ENCODE measurements around the gene FAM124B. TPM values are rescaled to one million over a fixed set of nuclear protein-coding genes. Genes with fewer than 3 reads are reported as not detected.

Gene FAM124B
- total and polyA plus RNA-seq, 2 of the 8 experiments (the other 6 are each of a cell fraction or from before 2014, with no cell fraction given) = 2.1 to 2.6 TPM

DNA sequence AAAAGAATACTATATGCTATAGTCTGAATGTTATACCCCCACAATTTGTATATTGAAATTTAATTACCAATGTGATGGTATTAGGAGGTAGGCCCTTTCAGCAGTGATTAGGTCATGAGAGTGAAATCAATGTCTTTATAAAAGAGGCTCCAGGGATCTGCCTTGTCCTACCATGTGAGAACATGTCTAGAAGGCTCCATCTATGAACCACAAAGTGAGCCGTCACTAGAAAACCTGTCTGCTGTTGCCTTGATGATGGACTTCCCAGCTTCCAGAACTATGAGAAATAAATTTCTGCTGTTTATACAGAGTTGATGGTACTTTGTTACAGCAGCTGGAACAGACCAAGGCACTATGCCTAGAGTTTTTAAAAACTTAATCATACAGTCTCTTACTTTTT lies 46.3 kb upstream of the FAM124B start:
- H3K56ac ChIP-seq (replicated peaks; ENCODE audit: insufficient read length, low read depth, low read length) = no peak overlapping the region
- H3K4me1 ChIP-seq (replicated peaks in 1 of 4; ENCODE audit: control insufficient read depth in 3 of 4, insufficient read depth in 4 of 4, low read length in 3 of 4) = no peaks in the 10 kb centered on the region
- no peak overlapping the region for H4K91ac ChIP-seq (replicated peaks; ENCODE audit: insufficient read length, low read length)
- H4K8ac ChIP-seq (ENCODE audit: extremely low read depth, insufficient read depth, low read length) = no peak overlapping the region
- no peak overlapping the region for H3K9ac ChIP-seq (replicated peaks in 1 of 4; ENCODE audit: extremely low read depth in 1 of 4, low read depth in 3 of 4, low read length in 3 of 4)
- H3K27ac ChIP-seq (ENCODE audit: low read depth, low read length) = no peak overlapping the region
- CTCF ChIA-PET (ENCODE audit: partially characterized antibody) = interaction anchor here (0.7 to 2.9 kb wide), 15 partner anchors 8 to 275 kb away, joined by 3 to 22 read pairs (median 4); no protein-coding TSS in a partner anchor
- H2BK5ac ChIP-seq (ENCODE audit: low read depth, low read length) = no peak overlapping the region
- DNase-seq (ENCODE audit: low read depth in 1 of 2, low spot score in 2 of 2) = no peak
- no peaks in the 10 kb centered on the region for H3K23me2 ChIP-seq (ENCODE audit: low read depth, low read length)
- H3K14ac ChIP-seq (ENCODE audit: insufficient read length) = no peak overlapping the region
- peak overlapping the region; percentile 22; the same call in 1 of the 2 replicates for H2AFZ ChIP-seq (ENCODE audit: low read length)
- H3K18ac ChIP-seq (ENCODE audit: extremely low read depth, low read length) = no peak overlapping the region
- no peak for TF ChIP-seq RBBP5 (IDR thresholded peaks at IDR 0.05; ENCODE audit: borderline replicate concordance, low read depth, low read length)
- TF ChIP-seq TAF7 (optimal IDR thresholded peaks at IDR 0.05; ENCODE audit: borderline replicate concordance, low read depth, low read length) = no peak
- no peak for TF ChIP-seq CBX8 (IDR thresholded peaks at IDR 0.05; ENCODE audit: borderline replicate concordance, low read depth, low read length)
- TF ChIP-seq POLR2AphosphoS5 (IDR thresholded peaks at IDR 0.05; ENCODE audit: low read depth, low read length) = no peak
- TF ChIP-seq SIRT6 (IDR thresholded peaks at IDR 0.05; ENCODE audit: low read length) = no peak
- no peak for TF ChIP-seq TEAD4 (IDR thresholded peaks at IDR 0.05; ENCODE audit: low read depth, low read length)
- no peak for TF ChIP-seq CREB1 (IDR thresholded peaks at IDR 0.05)
- TF ChIP-seq YY1 (IDR thresholded peaks at IDR 0.05; ENCODE audit: low read depth, low read length) = no peak
- H3K23ac ChIP-seq (ENCODE audit: insufficient read length) = no peak overlapping the region
- H2BK120ac ChIP-seq (replicated peaks; ENCODE audit: low read depth, low read length) = no peak overlapping the region
- H3K27me3 ChIP-seq (replicated peaks in 1 of 4; ENCODE audit: control insufficient read depth in 3 of 4, extremely low read depth in 1 of 4, insufficient read depth in 3 of 4, low read length in 3 of 4) = no peaks in the 10 kb centered on the region
- no peaks in the 10 kb centered on the region for H4K20me1 ChIP-seq (replicated peaks in 1 of 2; ENCODE audit: control insufficient read depth in 1 of 2, insufficient read depth in 2 of 2, low read length in 2 of 2)
- no peak overlapping the region for H2AK5ac ChIP-seq (ENCODE audit: low read depth, low read length)
- no peak for FAIRE-seq
- no peak overlapping the region for H3K4ac ChIP-seq (replicated peaks; ENCODE audit: insufficient read length, low read depth, low read length)
- H4K5ac ChIP-seq (ENCODE audit: insufficient read length, low read depth, low read length) = no peak overlapping the region
- WGBS, 2 experiments (ENCODE audit: extremely low coverage in 1 of 2, insufficient coverage in 1 of 2, insufficient read length in 1 of 2, insufficient replicate concordance in 2 of 2, low coverage in 1 of 2, low lambda C conversion rate in 2 of 2, missing lambda C conversion rate in 1 of 2) = 95% methylated on average over 1 of the region's 1 CpG; no CpG with 5 or more reads in 1 of the 2 experiments
- no peaks in the 10 kb centered on the region for H3K79me1 ChIP-seq (ENCODE audit: low read depth, low read length)
- H2BK15ac ChIP-seq (ENCODE audit: low read length) = no peak overlapping the region
- no peaks in the 10 kb centered on the region for H3K9me3 ChIP-seq (ENCODE audit: insufficient read depth in 2 of 2, low read depth in 1 of 2, low read length in 1 of 2)
- H2BK12ac ChIP-seq (ENCODE audit: low read depth, low read length) = no peak overlapping the region
- H3K36me3 ChIP-seq (ENCODE audit: control insufficient read depth in 2 of 4, insufficient read depth in 4 of 4, low read length in 3 of 4) = no peaks in the 10 kb centered on the region
- no peak overlapping the region for H3K4me3 ChIP-seq (ENCODE audit: extremely low read depth in 1 of 4, insufficient read depth in 2 of 4, low read depth in 3 of 4, low read length in 4 of 4)
- H2BK20ac ChIP-seq (ENCODE audit: low read length) = no peak overlapping the region
- POLR2A ChIA-PET (ENCODE audit: partially characterized antibody) = no interaction called here
- H3K79me2 ChIP-seq (ENCODE audit: control insufficient read depth in 1 of 2, insufficient read depth in 2 of 2, low read length in 2 of 2) = no peaks in the 10 kb centered on the region
- no peak overlapping the region for H3K4me2 ChIP-seq (ENCODE audit: insufficient read depth in 1 of 2, low read depth in 2 of 2, low read length in 2 of 2)

Data from H1 (cell line).